ES-I3 (cell line): Measurements from ENCODE around the gene WFDC6.
"Not testable (repeated sequence)": the region's sequence is repeated elsewhere in the genome, so short reads cannot be mapped to it uniquely, and the experiment has no call there.

Source experiments
- H3K36me3 ChIP-seq: 2 replicates; pipeline ENCODE4 v1.6.1; 2013; ENCODE audit warnings: mild to moderate bottlenecking, low read length, control low read depth, moderate library complexity; ENCODE audit not compliant: insufficient read depth
- H3K4me1 ChIP-seq: 2 replicates; pipeline ENCODE4 v1.6.1; 2013; ENCODE audit warnings: mild to moderate bottlenecking, control low read depth, low read length; ENCODE audit not compliant: insufficient read depth
- H3K9ac ChIP-seq: 2 replicates; pipeline ENCODE4 v1.6.1; 2013; ENCODE audit warnings: low read depth, mild to moderate bottlenecking, low read length, moderate library complexity
- H3K9me3 ChIP-seq: 2 replicates; pipeline ENCODE4 v1.6.1; 2013; ENCODE audit warnings: mild to moderate bottlenecking, low read length, moderate library complexity; ENCODE audit not compliant: control insufficient read depth, insufficient read depth

WFDC6 gene

GRCh38 chr20:45539382-45539781 is at the start of gene WFDC6:
TSS of gene WFDC6 (minus strand) at chr20:45539482. CDS start at chr20:45539407, 75 bp downstream.
- H3K9me3 ChIP-seq, result no peaks in the 10 kb centered on the region; the same call in 1 of the 2 replicates
- H3K9ac ChIP-seq, result no peak within 1 kb of the TSS
- H3K36me3 ChIP-seq, result no peaks in the 10 kb centered on the region
- no peaks in the 10 kb centered on the region for H3K4me1 ChIP-seq

GRCh38 chr20:45588800-45589199 is 49.5 kb upstream of the WFDC6 start:
- Histone ChIP-seq H3K36me3 (no peaks in the 10 kb centered on the region), H3K9ac (no peak overlapping the region), H3K4me1 (no peaks in the 10 kb centered on the region), H3K9me3 (peaks cover 5% of the 10 kb centered on the region)

- not testable (repeated sequence) for H3K4me1 ChIP-seq, H3K9ac ChIP-seq, H3K9me3 ChIP-seq, H3K36me3 ChIP-seq
Measured at GRCh38 chr20:45585986-45586385, 46.7 kb upstream of the WFDC6 start.

DNA sequence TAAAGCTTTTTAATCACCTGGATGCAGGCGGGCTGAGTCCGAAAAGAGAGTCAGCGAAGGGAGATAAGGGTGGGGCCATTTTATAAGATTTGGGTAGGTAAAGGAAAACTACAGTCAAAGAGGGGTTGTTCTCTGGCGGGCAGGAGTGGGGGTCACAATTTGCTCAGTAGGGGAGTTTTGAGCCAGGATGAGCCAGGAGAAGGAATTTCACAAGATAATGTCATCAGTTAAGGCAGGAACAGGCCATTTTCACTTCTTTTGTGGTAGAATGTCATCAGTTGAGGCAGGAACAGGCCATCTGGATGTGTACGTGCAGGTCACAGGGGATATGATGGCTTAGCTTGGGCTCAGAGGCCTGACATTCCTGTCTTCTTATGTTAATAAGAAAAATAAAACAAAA is 45.0 kb upstream of the WFDC6 start:
- H3K4me1 ChIP-seq, H3K9me3 ChIP-seq, H3K36me3 ChIP-seq, H3K9ac ChIP-seq: not testable (repeated sequence)

DNA sequence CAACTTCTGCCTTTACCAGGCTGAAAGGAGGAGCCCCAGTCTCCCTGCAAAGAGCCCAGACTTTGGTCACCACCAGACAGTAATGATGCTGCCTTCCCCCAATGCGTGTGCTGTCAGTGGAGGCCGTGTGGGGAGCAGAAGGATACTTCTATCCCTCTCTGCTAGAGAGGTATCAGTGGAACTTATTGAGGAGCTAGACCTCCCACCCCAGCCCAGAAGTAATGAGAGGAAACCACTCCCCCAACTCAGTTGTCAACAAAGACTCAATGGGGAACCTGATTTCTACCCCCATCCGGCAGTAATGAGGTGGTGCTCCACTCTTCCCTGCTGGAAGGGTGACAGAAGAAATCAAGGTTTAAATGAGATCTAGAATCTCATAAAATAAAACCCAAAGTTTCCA is 44.2 kb upstream of the WFDC6 start:
- H3K36me3 ChIP-seq, result no peaks in the 10 kb centered on the region
- peaks cover 10% of the 10 kb centered on the region for H3K4me1 ChIP-seq
- no peak overlapping the region for H3K9ac ChIP-seq
- peaks cover 2% of the 10 kb centered on the region; the same call in 1 of the 2 replicates for H3K9me3 ChIP-seq

DNA sequence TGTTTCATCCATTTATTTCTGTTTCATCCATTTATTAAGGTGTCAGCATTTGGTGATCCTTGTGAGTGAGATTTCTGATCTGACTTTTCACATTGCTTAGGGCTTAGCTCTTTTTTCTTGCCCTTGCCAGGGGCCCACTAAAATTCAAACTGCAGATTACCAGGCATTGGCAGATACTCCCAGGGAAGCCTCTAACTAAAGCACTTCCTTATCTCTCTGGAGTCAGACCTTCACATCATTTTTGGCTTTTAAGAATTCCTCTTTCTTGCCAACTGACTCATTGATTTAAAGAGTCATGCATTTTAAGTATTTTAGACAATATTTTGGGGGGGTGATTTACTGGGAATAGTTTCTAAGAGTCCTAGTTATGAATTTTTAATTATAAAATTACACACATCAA is 42.4 kb upstream of the WFDC6 start:
- Histone ChIP-seq H3K4me1 (peaks cover 21% of the 10 kb centered on the region), H3K36me3 (no peaks in the 10 kb centered on the region), H3K9me3 (no peaks in the 10 kb centered on the region), H3K9ac (no peak overlapping the region)

- no peaks in the 10 kb centered on the region for H3K9me3 ChIP-seq
- H3K36me3 ChIP-seq, result no peaks in the 10 kb centered on the region
- H3K9ac ChIP-seq, result no peak within 1 kb of the TSS
Measured at GRCh38 chr20:45579184-45579583, 39.9 kb upstream of the WFDC6 start, which contains the start of gene WFDC8. TSS of gene WFDC8 (minus strand) at chr20:45579284. CDS start at chr20:45579247, 37 bp downstream.

GRCh38 chr20:45578231-45578630 is 38.9 kb upstream of the WFDC6 start:
- Histone ChIP-seq H3K4me1 (peaks cover 18% of the 10 kb centered on the region), H3K9me3 (no peaks in the 10 kb centered on the region), H3K36me3 (no peaks in the 10 kb centered on the region), H3K9ac (no peak overlapping the region)

More at GRCh38 chr20:45579184-45579583, 39.9 kb upstream of the WFDC6 start, which contains the start of gene WFDC8:
- peaks cover 21% of the 10 kb centered on the region for H3K4me1 ChIP-seq

DNA sequence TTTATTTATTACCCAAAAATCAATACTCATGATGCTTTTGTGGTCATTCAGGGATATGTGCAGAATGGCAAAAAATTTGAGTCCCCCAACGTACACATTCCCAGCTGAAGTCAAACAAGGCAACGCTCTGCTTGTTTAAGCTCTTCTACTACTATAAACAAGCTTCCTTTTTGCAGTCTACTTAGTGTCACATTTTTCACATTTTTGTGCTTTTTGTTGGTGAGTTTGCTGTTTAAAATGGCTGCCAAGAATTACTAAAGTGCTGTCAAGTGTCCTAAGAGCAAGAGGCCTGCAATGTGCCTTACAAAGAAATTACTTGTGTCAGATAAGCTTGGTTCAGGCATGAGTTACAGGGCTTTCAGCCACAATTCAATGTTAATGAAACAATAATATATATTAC is 37.7 kb upstream of the WFDC6 start:
- Histone ChIP-seq H3K9me3 (no peaks in the 10 kb centered on the region), H3K36me3 (no peaks in the 10 kb centered on the region), H3K4me1 (peaks cover 15% of the 10 kb centered on the region), H3K9ac (no peak overlapping the region)

DNA sequence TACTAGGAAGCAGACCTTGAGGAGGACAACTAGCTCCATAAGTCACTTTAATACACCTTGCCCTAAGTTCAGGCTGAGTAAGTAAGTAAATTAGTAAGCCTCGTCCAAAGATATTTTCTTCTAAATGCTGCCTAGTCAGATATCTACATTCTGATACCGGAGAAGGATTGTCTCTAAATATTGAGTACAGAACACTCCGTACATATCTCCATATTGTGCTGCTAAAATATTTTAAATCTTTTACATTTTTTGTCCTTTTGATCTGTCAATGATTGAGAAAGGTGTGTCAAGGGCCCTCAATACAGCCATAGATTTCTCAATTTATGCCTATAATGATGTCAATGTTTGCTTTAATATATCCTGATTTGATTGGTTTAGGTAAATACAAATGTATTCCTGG is 36.6 kb upstream of the WFDC6 start:
- no peak overlapping the region for H3K9ac ChIP-seq
- no peaks in the 10 kb centered on the region for H3K9me3 ChIP-seq
- H3K4me1 ChIP-seq, result peaks cover 11% of the 10 kb centered on the region
- no peaks in the 10 kb centered on the region for H3K36me3 ChIP-seq

DNA sequence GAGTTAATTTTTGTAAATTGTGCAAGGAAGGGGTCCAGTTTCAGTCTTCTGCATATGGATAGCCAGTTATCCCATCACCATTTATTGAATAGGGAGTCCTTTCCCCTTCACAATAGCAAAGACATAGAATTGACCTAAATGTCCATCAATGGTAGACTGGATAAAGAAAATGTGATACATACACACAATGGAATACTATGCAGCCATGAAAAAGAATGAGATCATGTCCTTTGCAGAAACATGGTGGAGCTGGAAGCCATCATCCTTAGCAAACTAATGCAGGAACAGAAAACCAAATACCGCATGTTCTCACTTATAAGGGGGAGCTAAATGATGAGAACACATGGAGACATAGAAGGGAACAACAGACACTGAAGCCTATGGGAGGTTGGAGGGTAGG is 30.4 kb upstream of the WFDC6 start:
- H3K9ac ChIP-seq, H3K36me3 ChIP-seq, H3K4me1 ChIP-seq, H3K9me3 ChIP-seq: not testable (repeated sequence)

- Histone ChIP-seq H3K9me3 (no peaks in the 10 kb centered on the region), H3K4me1 (no peaks in the 10 kb centered on the region), H3K36me3 (no peaks in the 10 kb centered on the region), H3K9ac (no peak overlapping the region)
Measured at GRCh38 chr20:45564760-45565276, 25.5 kb upstream of the WFDC6 start.

DNA sequence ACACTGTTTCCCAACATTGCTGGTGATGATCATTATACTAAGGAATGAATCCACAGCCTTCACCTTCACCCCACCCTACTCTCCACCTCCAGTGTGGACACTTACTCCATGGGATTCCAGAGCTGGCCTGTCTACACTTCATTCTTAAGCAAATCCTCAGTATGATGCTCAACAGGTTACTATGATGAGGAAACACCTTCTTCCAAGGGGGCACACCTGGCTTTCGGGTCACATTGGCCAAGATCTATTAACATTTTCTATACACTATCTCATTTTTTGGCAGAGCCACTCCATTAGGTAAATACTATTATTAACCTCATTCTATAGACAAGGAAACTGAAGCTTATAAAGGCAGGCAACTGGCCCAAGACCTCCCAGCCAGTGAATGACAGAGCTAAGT is 15.9 kb upstream of the WFDC6 start:
- no peaks in the 10 kb centered on the region for H3K36me3 ChIP-seq
- H3K9me3 ChIP-seq, result no peaks in the 10 kb centered on the region

GRCh38 chr20:45552456-45552855 is 13.2 kb upstream of the WFDC6 start:
- Histone ChIP-seq H3K9ac (no peak overlapping the region), H3K36me3 (no peaks in the 10 kb centered on the region), H3K9me3 (no peaks in the 10 kb centered on the region)

More for the DNA sequence above, 15.9 kb upstream of the WFDC6 start:
- Histone ChIP-seq H3K9ac (no peak overlapping the region), H3K4me1 (no peaks in the 10 kb centered on the region)

DNA sequence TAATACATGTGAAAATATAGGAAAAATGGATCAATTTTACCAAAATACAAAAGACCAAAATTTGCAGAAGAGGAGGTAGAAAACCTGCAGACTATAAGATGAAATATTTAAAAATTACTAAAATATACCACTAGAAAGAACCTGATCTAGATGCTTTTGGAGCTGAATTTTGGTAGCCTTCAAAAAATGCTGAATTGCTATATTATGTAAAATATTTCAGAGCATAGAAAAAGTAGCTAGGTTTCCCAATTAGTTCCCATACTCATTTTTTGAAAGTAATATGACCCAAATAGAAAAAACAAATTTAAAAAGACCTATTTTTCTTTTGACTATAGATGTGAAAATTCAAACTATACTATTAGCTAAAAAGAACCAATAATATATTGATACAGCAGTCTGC is 11.5 kb upstream of the WFDC6 start:
- Histone ChIP-seq H3K9ac (no peak overlapping the region), H3K9me3 (no peaks in the 10 kb centered on the region), H3K4me1 (no peaks in the 10 kb centered on the region), H3K36me3 (no peaks in the 10 kb centered on the region)

More at GRCh38 chr20:45552456-45552855, 13.2 kb upstream of the WFDC6 start:
- H3K4me1 ChIP-seq, result no peaks in the 10 kb centered on the region

GRCh38 chr20:45548410-45548809 is 9.1 kb upstream of the WFDC6 start:
- Histone ChIP-seq H3K36me3 (no peaks in the 10 kb centered on the region), H3K4me1 (peaks cover 4% of the 10 kb centered on the region; the same call in 1 of the 2 replicates), H3K9ac (no peak overlapping the region), H3K9me3 (no peaks in the 10 kb centered on the region)
